ENCODE measurements around the gene BEAN1.

The BEAN1 gene

GRCh38 chr16:66521951-66522771 lies 95.1 kb downstream of the BEAN1 start:
- peak; percentile 89 for DNase-seq (ENCODE audit: low read depth)

GRCh38 chr16:66522816-66523590 lies 95.9 kb downstream of the BEAN1 start:
- DNase-seq (ENCODE audit: low read depth), result no peak

GRCh38 chr16:66523861-66524354 lies 96.8 kb downstream of the BEAN1 start:
- DNase-seq (ENCODE audit: low read depth), result no peak

GRCh38 chr16:66524601-66525164 lies 97.6 kb downstream of the BEAN1 start:
- DNase-seq (ENCODE audit: low read depth), result no peak

- DNase-seq (ENCODE audit: low read depth), result no peak
Observed at GRCh38 chr16:66525396-66526180, 98.5 kb downstream of the BEAN1 start.

GRCh38 chr16:66528294-66528693 lies 101.2 kb downstream of the BEAN1 start:
- DNase-seq (ENCODE audit: low read depth), result no peak

GRCh38 chr16:66529475-66529874 lies 102.4 kb downstream of the BEAN1 start:
- no peak for DNase-seq (ENCODE audit: low read depth)
